ENCODE data around the gene EDAR. TPM values are rescaled to one million over a fixed set of nuclear protein-coding genes. Genes with fewer than 3 reads are reported as not detected.

Gene EDAR
- total and polyA plus RNA-seq, 10 of the 15 experiments (the other 5 are each of a cell fraction or from before 2014, with no cell fraction given) = 0.04 TPM; not detected in 9

GRCh38 chr2:108965540-108966289 lies 23.3 kb downstream of the EDAR start:
- peaks cover 0 to 3% of the 10 kb centered on the region in 2 experiments; a peak in 1 of 4 replicates for H3K27me3 ChIP-seq (replicated peaks in 1 of 2; ENCODE audit: control insufficient read depth in 2 of 2, insufficient read depth in 2 of 2, low read length in 1 of 2)
- intact Hi-C loops (cut with micrococcal nuclease; ENCODE audit: unreplicated experiment) (no loop called here), in situ Hi-C loops (cut with MboI) (no loop called here)
- no peak overlapping the region for H3K4me3 ChIP-seq
- WGBS (ENCODE audit: insufficient coverage, insufficient replicate concordance, low lambda C conversion rate, missing lambda C conversion rate) = 32% methylated on average over 3 of the region's 3 CpGs
- SMC1A ChIA-PET (ENCODE audit: uncharacterized antibody, unreplicated experiment) = no interaction called here
- BruUV-seq (replicated peaks) = no TSS peak
- RAD21 ChIA-PET (ENCODE audit: unreplicated experiment) = no interaction called here
- H3K9ac ChIP-seq (ENCODE audit: control insufficient read depth, insufficient read depth, low read length) = no peak overlapping the region
- no peaks in the 10 kb centered on the region for H3K79me2 ChIP-seq (ENCODE audit: control insufficient read depth, insufficient read depth, low read length)
- FAIRE-seq = no peak
- POLR2A ChIA-PET = no interaction called here
- H2AFZ ChIP-seq (ENCODE audit: control insufficient read depth, low read depth, low read length) = no peak overlapping the region
- H4K20me1 ChIP-seq (ENCODE audit: control insufficient read depth, insufficient read depth) = no peaks in the 10 kb centered on the region
- H3K36me3 ChIP-seq (ENCODE audit: control insufficient read depth in 2 of 2, insufficient read depth in 2 of 2, low read length in 1 of 2) = no peaks in the 10 kb centered on the region
- no peak for ATAC-seq
- CTCF ChIA-PET = no interaction called here
- TF ChIP-seq EP300 (IDR thresholded peaks at IDR 0.05; ENCODE audit: borderline replicate concordance in 1 of 2, control insufficient read depth in 1 of 2, low read depth in 2 of 2, low read length in 2 of 2) (no peak), CHD4 (IDR thresholded peaks at IDR 0.05) (no peak), LARP7 (IDR thresholded peaks at IDR 0.05) (no peak), CEBPB (IDR thresholded peaks at IDR 0.05; ENCODE audit: borderline replicate concordance in 1 of 2, low read depth in 2 of 2, low read length in 2 of 2) (no peak), HCFC1 (IDR thresholded peaks at IDR 0.05; ENCODE audit: low read length) (no peak), JUNB (IDR thresholded peaks at IDR 0.05) (no peak)
- TF ChIP-seq, protein P1, sequence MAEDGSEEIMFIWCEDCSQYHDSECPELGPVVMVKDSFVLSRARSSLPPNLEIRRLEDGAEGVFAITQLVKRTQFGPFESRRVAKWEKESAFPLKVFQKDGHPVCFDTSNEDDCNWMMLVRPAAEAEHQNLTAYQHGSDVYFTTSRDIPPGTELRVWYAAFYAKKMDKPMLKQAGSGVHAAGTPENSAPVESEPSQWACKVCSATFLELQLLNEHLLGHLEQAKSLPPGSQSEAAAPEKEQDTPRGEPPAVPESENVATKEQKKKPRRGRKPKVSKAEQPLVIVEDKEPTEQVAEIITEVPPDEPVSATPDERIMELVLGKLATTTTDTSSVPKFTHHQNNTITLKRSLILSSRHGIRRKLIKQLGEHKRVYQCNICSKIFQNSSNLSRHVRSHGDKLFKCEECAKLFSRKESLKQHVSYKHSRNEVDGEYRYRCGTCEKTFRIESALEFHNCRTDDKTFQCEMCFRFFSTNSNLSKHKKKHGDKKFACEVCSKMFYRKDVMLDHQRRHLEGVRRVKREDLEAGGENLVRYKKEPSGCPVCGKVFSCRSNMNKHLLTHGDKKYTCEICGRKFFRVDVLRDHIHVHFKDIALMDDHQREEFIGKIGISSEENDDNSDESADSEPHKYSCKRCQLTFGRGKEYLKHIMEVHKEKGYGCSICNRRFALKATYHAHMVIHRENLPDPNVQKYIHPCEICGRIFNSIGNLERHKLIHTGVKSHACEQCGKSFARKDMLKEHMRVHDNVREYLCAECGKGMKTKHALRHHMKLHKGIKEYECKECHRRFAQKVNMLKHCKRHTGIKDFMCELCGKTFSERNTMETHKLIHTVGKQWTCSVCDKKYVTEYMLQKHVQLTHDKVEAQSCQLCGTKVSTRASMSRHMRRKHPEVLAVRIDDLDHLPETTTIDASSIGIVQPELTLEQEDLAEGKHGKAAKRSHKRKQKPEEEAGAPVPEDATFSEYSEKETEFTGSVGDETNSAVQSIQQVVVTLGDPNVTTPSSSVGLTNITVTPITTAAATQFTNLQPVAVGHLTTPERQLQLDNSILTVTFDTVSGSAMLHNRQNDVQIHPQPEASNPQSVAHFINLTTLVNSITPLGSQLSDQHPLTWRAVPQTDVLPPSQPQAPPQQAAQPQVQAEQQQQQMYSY (CRISPR knock-in tag; IDR thresholded peaks at IDR 0.05) = no peak
- no peaks in the 10 kb centered on the region for H3K4me1 ChIP-seq (ENCODE audit: control insufficient read depth, insufficient read depth, low read length)
- no peaks in the 10 kb centered on the region for H3K9me3 ChIP-seq (replicated peaks; ENCODE audit: control insufficient read depth, insufficient read depth, low read length)
- H3K4me2 ChIP-seq (ENCODE audit: control insufficient read depth, insufficient read depth) = no peak overlapping the region
- DNase-seq (ENCODE audit: low read depth, low spot score) = no peak
- no peak overlapping the region for H3K27ac ChIP-seq (ENCODE audit: control insufficient read depth, insufficient read depth)
